ENCODE measurements around the gene IPO4. TPM values are rescaled to one million over a fixed set of nuclear protein-coding genes. Genes with fewer than 3 reads are reported as not detected.

IPO4 gene
- total and polyA plus RNA-seq, 2 of the 8 experiments (the other 6 are each of a cell fraction or from before 2014, with no cell fraction given): 55.5 to 108 TPM

GRCh38 chr14:24185026-24185425 is 3.6 kb downstream of the IPO4 start:
- Histone ChIP-seq H2BK120ac (replicated peaks; ENCODE audit: low read depth, low read length) (no peak overlapping the region), H3K79me1 (ENCODE audit: low read depth, low read length) (peaks cover 14% of the 10 kb centered on the region), H3K18ac (ENCODE audit: extremely low read depth, low read length) (no peak overlapping the region), H3K14ac (ENCODE audit: insufficient read length) (no peak overlapping the region), H3K23ac (ENCODE audit: insufficient read length) (no peak overlapping the region), H3K79me2 (ENCODE audit: control insufficient read depth in 1 of 2, insufficient read depth in 2 of 2, low read length in 2 of 2) (peaks cover 0 to 13% of the 10 kb centered on the region in 2 experiments; a peak in 2 of 4 replicates), H3K4me2 (ENCODE audit: insufficient read depth in 1 of 2, low read depth in 2 of 2, low read length in 2 of 2) (no peak overlapping the region), H3K9ac (replicated peaks in 1 of 4; ENCODE audit: extremely low read depth in 1 of 4, low read depth in 3 of 4, low read length in 3 of 4) (no peak overlapping the region), H2BK15ac (ENCODE audit: low read length) (no peak overlapping the region), H4K20me1 (replicated peaks in 1 of 2; ENCODE audit: control insufficient read depth in 1 of 2, insufficient read depth in 2 of 2, low read length in 2 of 2) (peaks cover 2 to 25% of the 10 kb centered on the region in 2 experiments), H3K4me3 (ENCODE audit: extremely low read depth in 1 of 4, insufficient read depth in 2 of 4, low read depth in 3 of 4, low read length in 4 of 4) (no peak overlapping the region), H3K27ac (ENCODE audit: low read depth, low read length) (no peak overlapping the region), H3K56ac (replicated peaks; ENCODE audit: insufficient read length, low read depth, low read length) (no peak overlapping the region), H2AFZ (ENCODE audit: low read length) (no peak overlapping the region), H3K9me3 (ENCODE audit: insufficient read depth in 2 of 2, low read depth in 1 of 2, low read length in 1 of 2) (no peaks in the 10 kb centered on the region), H3K36me3 (ENCODE audit: control insufficient read depth in 2 of 4, insufficient read depth in 4 of 4, low read length in 3 of 4) (peaks cover 20 to 69% (median 56%) of the 10 kb centered on the region in 4 experiments; a peak in 7 of 8 replicates), H4K8ac (ENCODE audit: extremely low read depth, insufficient read depth, low read length) (no peak overlapping the region), H2AK5ac (ENCODE audit: low read depth, low read length) (no peak overlapping the region), H3K23me2 (ENCODE audit: low read depth, low read length) (peaks cover 5% of the 10 kb centered on the region), H3K4ac (replicated peaks; ENCODE audit: insufficient read length, low read depth, low read length) (no peak overlapping the region), H2BK12ac (ENCODE audit: low read depth, low read length) (no peak overlapping the region), H4K5ac (ENCODE audit: insufficient read length, low read depth, low read length) (no peak overlapping the region), H3K4me1 (replicated peaks in 1 of 4; ENCODE audit: control insufficient read depth in 3 of 4, insufficient read depth in 4 of 4, low read length in 3 of 4) (peaks cover 0 to 7% (median 4%) of the 10 kb centered on the region in 4 experiments; a peak in 6 of 7 replicates), H3K27me3 (replicated peaks in 1 of 4; ENCODE audit: control insufficient read depth in 3 of 4, extremely low read depth in 1 of 4, insufficient read depth in 3 of 4, low read length in 3 of 4) (no peaks in the 10 kb centered on the region), H2BK20ac (ENCODE audit: low read length) (no peak overlapping the region), H4K91ac (replicated peaks; ENCODE audit: insufficient read length, low read length) (no peak overlapping the region), H2BK5ac (ENCODE audit: low read depth, low read length) (no peak overlapping the region)
- POLR2A ChIA-PET (ENCODE audit: partially characterized antibody): interaction anchor here (0.6 to 9.3 kb wide), 8 partner anchors 10 to 87 kb away, joined by 3 to 158 read pairs (median 3); partner anchors contain the start of genes MDP1, REC8 and TM9SF1
- FAIRE-seq (no peak), DNase-seq (ENCODE audit: low read depth in 1 of 2, low spot score in 2 of 2) (no peak)
- WGBS, 2 experiments (ENCODE audit: extremely low coverage in 1 of 2, insufficient coverage in 1 of 2, insufficient read length in 1 of 2, insufficient replicate concordance in 2 of 2, low coverage in 1 of 2, low lambda C conversion rate in 2 of 2, missing lambda C conversion rate in 1 of 2): 86% methylated on average over 7 of the region's 7 CpGs; no CpG with 5 or more reads in 1 of the 2 experiments
- CTCF ChIA-PET (ENCODE audit: partially characterized antibody): interaction anchor here (0.6 to 1.5 kb wide), 3 partner anchors 11 to 1631 kb away, joined by 3 to 8 read pairs (median 3); partner anchors contain the start of gene IRF9
- no peak for TF ChIP-seq ATF3 (IDR thresholded peaks at IDR 0.05; ENCODE audit: insufficient read depth, low read depth, low read length)
- no peak for TF ChIP-seq CTBP2 (IDR thresholded peaks at IDR 0.05; ENCODE audit: borderline replicate concordance, insufficient read depth, insufficient read length, low read length)
- no peak for TF ChIP-seq SAP30 (IDR thresholded peaks at IDR 0.05; ENCODE audit: insufficient read depth, insufficient replicate concordance, low read length)
- no peak for TF ChIP-seq CTCF (IDR thresholded peaks at IDR 0.05; ENCODE audit: control extremely low read depth in 1 of 3, insufficient read depth in 1 of 3, low read depth in 1 of 3, low read length in 3 of 3)
- TF ChIP-seq TAF1 (IDR thresholded peaks at IDR 0.05; ENCODE audit: low read depth, low read length): no peak
- no peak for TF ChIP-seq JUND (IDR thresholded peaks at IDR 0.05; ENCODE audit: low read length)
- no peak for TF ChIP-seq EZH2 (IDR thresholded peaks at IDR 0.05; ENCODE audit: low read depth, low read length, severe bottlenecking)
- TF ChIP-seq EGR1 (IDR thresholded peaks at IDR 0.05; ENCODE audit: borderline replicate concordance, low read depth, low read length): no peak
- TF ChIP-seq SUZ12 (IDR thresholded peaks at IDR 0.05; ENCODE audit: low read length): no peak
- TF ChIP-seq KDM5A (IDR thresholded peaks at IDR 0.05; ENCODE audit: low read length): no peak

All from H1 (cell line).